IPS-NIHi7 (cell line): ENCODE measurements around the gene PNMA1.

Source experiments
- DNase-seq: peaks from one replicate; pipeline ENCODE4 v3.0.0; 2012; ENCODE audit warnings: mixed read lengths; ENCODE audit errors: extremely low spot score

PNMA1 gene

DNA sequence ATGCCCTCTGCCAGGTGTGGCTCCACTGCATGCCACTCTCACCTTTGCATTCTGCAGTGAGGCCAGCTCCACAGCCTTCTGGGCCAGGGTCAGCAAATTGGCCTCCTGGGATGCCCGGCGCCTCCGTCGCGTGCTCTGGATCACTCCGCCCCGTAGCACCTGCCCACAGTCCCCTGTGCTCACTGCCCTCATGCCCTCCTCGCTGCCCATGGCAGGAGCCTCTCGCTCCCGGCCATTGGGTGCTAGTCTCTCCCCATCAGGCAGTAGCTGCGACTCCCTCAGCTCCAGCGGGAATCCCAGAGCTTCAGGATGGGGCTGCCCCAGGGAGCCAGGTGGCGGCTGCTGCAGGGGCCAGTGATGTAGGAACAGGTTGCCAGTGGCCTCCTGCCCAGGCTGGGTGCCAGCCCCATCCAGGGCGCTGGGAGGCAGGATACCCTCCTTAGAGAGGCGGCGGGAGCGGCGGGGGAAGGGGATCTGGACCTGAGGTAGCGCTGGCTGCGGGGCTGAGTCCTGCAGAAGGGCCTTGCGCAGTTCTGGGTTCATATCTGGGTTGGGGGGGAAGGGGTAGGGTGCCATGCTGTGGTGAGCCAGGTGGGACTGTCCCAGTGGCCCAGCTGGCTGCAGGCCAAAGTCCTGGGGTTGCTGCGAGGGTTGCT, 24.5 kb upstream of the PNMA1 start:
- DNase-seq, result no peak

DNA sequence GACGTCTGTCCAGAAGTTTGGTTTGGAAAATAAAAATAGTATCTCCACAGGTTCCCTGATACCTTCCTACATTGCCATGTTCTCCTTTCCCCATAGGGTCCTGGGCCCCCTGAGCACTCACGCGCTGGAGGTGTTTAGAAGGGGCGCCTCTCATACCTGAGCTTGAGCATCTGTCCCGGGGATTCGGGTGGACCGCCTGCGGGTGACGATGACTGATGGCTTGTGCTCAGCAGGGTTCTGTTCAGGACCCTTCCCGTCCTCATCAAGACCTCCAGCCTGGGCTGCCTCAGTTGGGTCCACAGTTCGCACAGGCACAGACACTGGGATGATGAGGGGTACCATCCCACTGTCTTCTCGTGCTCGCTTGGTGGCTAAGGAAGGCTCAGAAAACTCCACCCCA, 22.7 kb upstream of the PNMA1 start:
- DNase-seq, result no peak

DNA sequence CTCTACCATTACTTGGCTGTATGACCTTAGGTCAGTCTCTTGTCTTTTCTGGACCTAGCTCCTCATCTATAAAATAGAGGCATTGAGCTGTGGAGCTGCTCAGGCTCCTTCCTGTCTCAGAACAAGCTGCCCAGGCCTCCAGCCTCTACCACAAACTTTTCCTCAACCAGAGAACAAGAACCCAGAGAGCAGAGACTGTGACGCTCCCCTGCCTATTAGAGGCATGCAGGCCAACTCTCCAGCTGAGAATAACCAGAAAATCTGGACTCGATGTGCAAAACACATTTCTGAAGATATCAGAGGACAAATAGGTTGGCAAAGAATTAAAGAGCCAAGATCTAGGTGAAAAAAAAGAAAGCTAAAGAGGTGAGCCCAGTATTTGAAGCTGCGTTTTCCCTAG, 17.8 kb upstream of the PNMA1 start:
- no peak for DNase-seq

DNA sequence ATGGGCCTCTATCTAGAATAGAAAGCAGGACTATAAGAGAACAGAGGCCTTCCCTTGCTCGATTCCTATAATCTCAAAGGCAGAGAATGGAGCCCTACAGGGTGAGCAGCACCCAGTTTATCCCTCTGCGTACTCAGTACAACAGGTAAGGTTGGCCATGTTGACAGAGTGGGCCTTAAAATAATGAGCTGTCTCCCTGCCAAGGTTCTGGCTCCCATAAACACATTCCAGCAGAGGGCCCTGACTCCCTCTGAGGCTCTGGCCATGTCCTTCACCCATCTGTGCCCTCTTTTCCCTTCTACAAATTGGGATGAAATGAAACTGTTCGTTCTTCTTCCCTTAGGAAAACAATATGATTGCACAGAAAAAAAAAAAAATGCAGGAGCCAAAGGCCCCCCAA, 16.9 kb upstream of the PNMA1 start:
- no peak for DNase-seq

DNA sequence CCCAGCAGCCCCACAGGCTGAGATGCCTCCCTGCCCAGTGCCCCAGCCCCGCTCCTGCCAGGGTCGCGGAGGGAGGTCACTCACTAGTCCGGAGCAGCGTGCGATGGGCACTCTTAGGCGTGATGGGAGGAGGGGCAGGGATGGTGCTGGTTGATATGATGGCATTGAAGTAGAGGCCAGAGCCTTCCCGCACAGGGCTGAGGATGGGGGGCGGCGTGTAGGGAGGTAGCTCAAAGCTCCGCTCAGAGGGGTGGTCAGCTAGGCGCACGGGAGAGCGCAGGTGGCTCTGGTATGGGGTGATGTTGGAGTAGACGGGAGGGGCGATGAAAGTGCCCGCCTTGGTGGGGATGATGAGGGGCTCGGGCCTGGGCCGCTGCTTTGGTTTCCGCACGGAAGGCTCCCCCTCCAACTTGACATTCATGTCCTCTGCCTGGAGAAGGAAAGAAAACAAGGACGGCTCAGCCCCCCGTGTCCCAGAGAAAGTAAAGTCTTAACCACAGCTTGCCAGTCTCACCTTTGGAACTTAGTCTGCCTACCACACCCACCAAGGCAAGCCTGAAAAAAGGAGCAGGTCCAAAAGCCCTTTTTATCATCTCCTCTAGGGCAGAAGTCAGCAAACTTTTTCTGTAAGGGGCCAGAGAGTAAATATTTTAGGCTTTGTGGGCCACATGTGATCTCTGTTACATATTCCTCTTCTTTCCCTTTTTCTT, 15.5 kb upstream of the PNMA1 start:
- DNase-seq, result no peak

DNA sequence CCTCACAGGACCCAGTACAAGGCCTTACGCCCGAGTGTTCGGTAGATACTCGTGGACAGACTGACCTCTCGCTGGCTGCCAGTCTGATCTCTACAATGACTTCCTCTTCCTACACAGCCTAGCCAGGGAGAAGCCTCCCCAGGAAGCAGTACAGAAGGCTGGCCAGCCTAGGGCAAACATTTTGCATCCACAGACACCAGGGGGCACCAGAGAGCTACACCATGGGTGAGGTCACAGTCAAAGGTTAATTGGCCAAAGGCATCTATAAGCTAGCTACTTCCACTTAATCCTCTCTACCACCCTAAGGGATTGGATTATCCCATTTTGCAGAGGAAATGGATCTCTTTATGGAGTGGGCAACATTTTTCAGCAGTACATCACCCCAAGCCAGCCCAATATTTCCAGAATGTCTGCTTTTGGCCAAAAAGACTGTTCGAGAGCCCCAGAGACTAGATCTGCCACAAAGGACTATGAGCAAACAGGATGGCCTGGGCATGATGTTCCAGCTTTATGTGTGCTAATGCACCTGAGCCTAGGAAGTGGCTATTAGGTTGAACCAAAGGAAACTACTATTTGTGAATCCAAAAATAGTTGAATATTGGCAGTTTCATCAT, 14.6 kb upstream of the PNMA1 start:
- peak; percentile 90 for DNase-seq

DNA sequence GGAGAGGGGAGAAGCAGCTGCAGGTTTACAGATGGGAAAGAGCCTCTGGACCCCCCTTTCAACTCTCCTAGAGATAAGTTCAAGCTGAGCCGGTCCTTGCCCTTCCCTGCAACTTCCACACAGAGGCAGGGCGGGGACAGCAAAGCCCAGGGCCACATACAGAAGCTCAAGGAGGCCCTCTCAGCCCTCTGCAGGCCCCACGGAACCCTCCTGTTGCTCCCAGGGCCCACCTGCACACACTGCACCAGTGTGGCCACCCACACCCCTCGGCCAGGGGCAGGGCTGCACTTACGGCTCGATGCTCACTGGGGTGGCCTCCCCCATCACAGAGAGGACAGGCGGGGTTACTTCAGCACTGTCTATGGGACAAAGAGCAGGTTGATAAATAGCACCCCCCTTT, 13.0 kb upstream of the PNMA1 start:
- DNase-seq, result no peak

DNA sequence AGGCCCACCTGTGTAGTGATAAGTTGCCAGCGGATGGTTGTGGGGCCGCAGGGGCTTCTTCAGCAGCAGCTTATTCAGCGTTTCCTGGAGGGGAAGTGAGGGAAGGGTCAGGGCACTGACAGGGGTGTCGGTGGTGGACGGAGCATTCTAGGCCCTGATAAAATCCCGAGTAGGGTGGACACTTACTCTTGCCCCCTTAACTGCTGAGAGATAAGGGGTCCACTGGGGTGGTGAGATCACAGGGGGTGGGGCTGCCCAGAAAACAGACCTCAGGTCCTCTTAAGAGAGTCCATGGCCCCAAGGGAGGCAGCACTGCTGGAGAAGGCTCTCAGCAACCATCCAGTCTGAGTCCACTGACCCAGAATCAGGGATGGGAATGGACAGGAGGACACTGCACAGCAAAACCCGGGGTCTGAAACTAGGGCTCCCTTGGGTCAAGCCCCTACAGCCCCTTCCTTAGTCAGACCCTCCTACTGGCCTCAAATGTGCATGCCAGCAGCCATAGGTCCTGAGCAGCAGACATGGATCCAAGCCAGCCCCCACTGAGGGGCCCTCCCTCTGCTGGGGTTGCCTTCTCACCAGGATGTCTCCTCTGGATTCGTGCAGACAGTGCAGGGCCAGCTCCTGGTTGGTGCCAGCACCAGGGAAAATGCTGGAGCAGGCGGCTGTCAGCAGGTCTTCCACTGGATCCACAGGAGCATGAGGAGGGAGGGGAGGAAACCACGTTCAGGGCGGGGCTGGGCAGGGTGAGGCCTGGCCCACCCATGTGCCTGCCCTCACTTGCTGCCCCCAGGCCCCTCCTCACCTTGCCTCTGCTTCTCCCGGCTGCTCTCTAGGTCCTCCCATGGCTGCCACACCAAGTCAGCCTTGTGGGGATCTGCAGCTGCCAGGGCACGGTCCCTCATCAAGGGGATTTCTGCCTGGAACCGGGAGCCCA, 12.1 kb upstream of the PNMA1 start:
- no peak for DNase-seq

DNA sequence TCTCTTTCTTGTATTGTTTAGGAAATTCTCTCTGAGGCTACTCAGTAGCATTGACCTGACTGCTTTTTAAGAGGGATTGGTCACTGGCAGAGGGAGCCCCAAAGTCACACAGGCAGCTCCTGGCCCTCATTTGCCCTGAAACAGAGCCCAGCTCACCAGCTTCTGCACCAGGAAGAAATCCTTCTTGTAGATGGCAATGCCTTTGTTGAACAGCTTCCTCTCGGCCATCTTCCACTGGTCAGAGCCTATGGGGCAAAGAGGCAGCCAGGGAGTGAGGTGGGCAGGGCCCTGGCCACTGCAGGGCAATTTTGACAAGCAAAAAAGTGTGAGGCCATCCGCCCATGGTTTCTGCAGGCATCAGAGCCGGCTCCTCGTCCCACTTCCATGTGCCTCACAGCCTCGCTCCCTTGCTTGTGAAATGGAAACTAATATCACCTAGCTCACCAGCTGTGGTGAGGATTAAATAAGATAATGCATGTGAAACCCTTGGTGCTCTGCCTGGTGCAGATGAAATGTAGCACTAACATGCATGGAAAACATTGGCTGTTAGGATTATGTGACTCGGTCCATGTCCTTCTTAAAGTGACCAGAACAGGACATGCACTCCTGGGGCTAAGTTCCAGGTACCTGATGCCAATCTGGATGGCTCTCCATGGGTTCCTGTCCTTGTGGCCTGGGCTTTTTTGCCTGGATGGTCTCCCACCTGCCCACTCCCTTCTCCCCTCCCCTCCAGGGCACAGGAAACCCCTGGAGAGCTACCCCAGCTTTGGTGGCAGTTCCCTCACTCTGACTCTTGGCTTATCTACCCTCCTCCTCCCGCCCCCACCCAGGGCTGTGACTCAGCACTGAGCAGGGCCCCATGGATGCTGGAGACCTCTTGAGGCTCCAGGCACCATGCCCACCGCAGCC, 11.2 kb upstream of the PNMA1 start:
- DNase-seq, result no peak

DNA sequence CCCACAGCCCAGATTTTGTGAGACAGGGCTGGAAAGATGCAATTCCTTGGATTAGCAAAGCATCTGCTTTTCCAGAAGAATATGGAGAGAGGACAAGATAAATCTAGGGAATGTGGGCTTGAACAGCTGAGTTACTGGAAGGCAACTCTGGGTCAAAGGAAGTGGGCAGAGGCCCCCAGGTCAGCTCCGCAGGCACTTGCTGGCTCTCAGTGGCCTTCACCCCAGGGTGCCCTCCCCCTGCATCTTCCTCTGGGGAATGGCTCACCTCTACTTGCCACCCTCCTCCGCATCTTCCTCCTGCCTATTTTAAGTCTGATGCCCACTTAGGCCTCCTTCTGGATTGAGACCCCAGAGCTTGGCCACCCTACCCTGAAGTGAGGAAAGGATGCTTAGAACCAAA, 10.5 kb upstream of the PNMA1 start:
- DNase-seq, result no peak

DNA sequence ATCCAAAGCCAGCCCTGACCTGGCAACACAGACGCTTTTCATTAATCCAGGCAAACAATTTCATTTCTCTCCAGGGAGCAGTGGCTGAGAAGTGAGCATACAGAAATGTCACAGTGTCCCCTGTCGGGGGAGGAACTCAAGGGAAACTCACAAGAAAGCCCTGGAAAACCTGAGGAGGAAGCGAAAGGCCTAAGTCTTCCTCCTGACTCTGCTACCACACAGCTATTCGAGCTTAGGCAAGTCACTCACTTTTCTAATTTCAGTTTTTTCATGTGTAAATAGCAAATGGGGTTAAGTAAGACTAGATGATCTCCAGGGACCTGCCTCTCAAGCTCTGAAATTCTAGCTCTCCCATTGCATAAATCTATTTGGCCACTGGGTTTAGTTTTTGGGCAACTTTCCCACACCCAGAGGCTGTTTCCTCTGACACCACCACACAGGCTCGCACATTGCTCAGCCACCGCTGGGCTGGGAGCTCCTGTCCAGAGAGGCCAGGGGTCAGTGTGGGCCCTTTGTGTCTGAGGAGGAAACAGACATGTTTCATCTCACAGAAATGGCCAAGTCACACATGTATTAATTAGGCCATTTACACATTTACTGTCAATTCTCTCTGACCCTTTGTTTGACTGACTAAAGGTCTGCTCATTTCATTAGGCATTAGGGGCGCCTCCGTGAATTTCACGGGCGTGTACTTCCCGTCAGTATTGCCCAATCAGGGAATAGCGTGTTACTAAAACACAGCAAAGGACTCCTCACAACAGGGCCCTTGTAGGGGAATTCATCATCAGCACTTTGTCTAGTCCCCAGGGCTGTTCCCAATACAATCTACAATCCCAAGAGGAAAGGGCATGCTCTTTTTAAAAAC, 9.8 kb upstream of the PNMA1 start:
- DNase-seq, result no peak

DNA sequence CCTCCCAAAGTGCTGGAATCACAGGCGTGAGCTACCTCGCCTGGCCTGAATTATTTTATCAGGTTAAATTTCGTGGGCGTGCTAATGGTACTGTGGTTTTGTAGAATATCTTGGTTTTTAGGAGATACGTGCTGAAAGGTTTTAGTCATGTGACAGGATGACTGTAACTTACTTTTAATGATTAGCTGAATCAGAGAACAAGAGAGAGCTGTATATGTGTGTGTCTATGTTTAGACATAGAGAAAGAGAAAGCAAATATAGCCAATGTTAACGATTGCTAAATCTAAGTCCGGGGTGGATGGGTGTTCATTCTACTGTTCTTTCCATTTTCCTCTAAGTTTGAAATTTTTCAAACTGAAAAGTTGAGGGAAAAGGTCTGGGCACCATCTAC, 9.2 kb upstream of the PNMA1 start:
- no peak for DNase-seq

DNA sequence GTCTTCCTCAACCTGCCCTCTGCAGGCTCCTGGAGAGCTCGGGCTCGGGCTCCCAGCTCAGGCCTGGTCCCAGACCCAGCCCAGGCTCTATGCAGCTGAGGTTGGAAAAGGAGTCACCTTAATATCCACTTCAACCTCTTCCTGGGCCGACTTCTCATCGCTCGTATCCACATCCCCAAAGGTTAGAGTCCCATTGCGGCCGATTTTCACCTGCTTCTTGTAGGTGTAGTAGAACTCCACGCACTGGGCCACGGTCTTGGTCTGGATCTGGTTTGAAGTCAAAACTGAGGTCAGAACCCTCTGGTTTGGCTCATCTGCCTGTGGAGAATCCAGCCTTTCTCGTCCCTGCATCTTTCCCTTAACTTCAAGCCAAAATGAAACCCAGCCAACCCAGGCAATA, 8.4 kb upstream of the PNMA1 start:
- no peak for DNase-seq

DNA sequence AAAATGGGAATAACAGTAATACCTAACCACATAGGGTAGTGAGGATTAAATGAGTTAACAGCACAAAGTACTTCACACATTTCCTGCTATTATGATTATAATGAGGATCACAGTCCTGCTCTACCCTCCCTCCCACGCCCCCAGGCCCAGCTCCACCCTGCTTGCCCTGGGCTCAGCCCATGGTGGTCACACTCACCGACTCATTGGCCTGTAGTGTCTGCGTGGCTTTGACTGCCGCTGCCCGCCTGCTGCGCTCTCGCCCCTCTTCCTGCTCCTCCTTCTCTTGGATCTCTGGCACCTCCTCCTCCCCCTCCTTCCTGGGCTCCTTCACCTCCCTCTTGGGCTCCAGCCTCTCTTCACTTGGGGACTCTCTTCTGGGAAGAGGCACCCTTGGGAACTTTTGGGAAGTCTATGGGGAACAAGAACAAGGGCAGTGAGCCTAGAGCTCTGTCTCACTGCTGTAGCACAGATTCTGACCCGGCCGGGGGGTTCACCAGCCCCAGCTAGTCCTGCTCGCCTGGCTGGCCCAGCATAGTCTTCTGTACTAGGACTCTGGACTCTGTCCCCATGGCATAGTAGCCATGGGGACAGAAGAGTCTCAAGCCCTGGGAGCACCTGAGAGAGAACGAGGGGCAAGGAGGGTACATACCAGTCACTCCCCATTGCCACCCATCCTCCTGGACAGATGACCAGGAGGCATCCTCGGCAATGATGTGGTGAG, 7.1 kb upstream of the PNMA1 start:
- peak; percentile 72 for DNase-seq

DNA sequence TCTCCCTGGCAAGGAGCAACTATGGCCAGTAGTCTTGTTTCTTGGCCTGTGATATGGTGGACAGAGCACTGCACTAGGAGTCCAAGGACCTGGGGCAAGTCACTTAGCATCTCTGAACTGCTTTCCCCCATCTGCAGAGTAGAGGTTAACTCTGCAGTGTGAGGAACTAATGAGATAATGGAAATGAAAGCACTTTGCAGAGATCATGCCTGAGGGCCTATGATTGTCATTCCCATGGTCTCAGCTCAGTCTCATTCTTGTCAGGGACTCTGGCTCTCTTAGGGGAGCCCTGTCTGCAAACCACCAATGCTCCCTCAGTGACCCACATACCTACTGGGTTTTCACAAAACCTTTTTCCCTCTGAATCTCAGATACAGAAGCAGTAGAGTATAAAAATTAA, 6.5 kb upstream of the PNMA1 start:
- peak; percentile 3 for DNase-seq

DNA sequence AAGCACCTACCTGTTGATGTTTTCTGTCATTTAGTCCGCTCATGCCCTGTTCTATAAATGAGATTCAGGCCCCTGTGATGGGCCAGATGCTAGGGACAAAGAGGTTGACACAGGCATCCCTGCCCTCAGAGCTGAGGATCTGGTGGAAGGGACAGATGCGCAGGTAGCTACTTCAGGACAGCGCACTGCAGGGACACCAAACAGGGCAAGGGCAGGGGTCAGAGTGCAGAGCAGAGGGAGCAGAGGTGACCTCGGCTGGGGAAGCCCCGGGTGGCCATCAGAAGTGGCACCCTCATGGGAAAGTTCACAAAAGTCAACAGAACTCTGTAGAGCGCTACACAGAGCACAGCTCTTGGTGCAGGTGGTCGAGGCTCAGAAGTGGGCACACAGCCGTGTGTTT, 5.6 kb upstream of the PNMA1 start:
- DNase-seq, result peak; percentile 5

DNA sequence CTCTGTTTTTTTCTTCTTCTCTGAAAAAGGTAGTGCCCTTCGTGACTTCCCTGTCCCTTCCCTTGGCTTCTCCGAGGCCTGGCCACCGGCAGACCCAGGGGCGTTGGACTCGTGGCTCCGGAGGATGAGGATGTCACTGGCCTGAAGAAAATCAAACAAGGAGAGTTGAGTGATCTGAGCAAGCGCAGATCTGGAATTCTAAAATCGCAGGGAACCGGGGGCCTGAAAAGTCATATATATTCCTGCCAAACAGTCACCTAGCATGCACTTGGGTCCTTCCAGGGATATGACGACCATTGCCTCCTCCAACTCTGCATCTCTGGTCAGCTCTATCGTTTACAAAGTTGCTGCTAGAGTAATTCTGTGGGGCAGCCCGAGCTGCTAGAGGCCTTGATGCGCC, 5.2 kb upstream of the PNMA1 start:
- no peak for DNase-seq

DNA sequence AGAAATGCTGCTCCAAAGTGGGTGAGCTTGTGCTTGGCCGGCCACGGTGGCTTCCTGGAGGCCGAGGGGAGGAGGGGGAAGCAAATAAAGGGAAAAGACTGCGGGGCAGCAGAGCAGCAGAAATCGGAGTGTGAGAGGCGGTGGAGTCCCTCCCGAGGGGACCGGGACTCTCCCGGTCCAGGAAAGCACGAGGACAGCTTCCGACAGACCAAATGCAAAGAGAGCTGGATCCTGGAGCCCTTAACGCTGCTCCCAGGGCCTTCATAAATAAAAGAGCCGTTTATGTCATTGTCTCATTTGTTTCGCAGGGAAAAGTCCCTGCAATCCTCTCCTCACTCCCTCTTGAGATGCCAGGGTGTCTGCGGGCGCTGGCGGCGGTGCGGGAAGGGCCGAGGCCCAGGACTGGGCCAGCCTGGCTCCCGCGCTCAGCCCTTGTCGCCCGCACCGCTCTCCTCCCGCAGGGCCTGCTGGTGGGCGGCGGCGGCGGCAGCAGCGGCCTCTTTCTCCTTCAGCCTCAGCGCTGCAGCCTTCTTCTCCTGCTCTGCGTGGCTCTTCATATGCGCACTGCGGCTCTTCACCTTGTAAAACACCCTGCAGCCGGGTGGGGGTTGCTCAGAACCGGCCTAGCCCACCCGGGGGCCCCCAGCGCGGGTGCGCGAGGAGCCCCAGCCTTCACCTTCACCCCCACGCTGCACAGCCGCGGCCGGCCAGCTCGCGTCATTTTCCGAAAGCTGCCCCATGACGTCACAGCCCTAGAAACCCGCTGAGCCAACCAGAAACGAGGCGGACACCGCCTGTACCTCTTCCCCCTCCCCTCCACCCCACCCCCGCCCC, 4.5 kb upstream of the PNMA1 start:
- DNase-seq, result peak; percentile 78
